GM21447 (cell line): ENCODE data around the gene STRBP.
"Not testable (repeated sequence)": the region's sequence is repeated elsewhere in the genome, so short reads cannot be mapped to it uniquely, and the experiment has no call there.

Experiments used
- ATAC-seq: cut with Tn5 transposase; IDR thresholded peaks from one replicate; pipeline ENCODE4 v1.9.1; 2021; ENCODE audit not compliant: unreplicated experiment

Gene STRBP

GRCh38 chr9:123283455-123283854 lies 15.1 kb upstream of the STRBP start:
- no peak for ATAC-seq

- ATAC-seq, result no peak
These were observed 14.6 kb upstream of the STRBP start for GRCh38 chr9:123283048-123283408.

GRCh38 chr9:123282362-123283047 lies 14.1 kb upstream of the STRBP start:
- no peak for ATAC-seq

- ATAC-seq, result no peak
These were observed 13.4 kb upstream of the STRBP start for GRCh38 chr9:123281659-123282350.

GRCh38 chr9:123278879-123279493 lies 10.6 kb upstream of the STRBP start:
- not testable (repeated sequence) for ATAC-seq

GRCh38 chr9:123278361-123278760 lies 10.0 kb upstream of the STRBP start:
- ATAC-seq, result no peak

GRCh38 chr9:123276551-123276950 lies 8.2 kb upstream of the STRBP start:
- ATAC-seq, result no peak

GRCh38 chr9:123271133-123271532 lies 2.7 kb upstream of the STRBP start:
- ATAC-seq, result not testable (repeated sequence)

GRCh38 chr9:123269281-123269680 lies 895 bp upstream of the STRBP start:
- no peak for ATAC-seq

GRCh38 chr9:123268199-123268464 lies 254 bp downstream of the STRBP start:
- ATAC-seq, result no peak

- no peak for ATAC-seq
These were observed 746 bp downstream of the STRBP start for GRCh38 chr9:123267481-123268198.

GRCh38 chr9:123266655-123267399 lies 1.6 kb downstream of the STRBP start:
- ATAC-seq, result no peak

GRCh38 chr9:123265833-123266232 lies 2.6 kb downstream of the STRBP start:
- ATAC-seq, result no peak

- no peak for ATAC-seq
These were observed 5.2 kb downstream of the STRBP start for GRCh38 chr9:123263227-123263626.

GRCh38 chr9:123262338-123262737 lies 6.0 kb downstream of the STRBP start:
- ATAC-seq, result no peak

GRCh38 chr9:123261006-123261677 lies 7.2 kb downstream of the STRBP start:
- no peak for ATAC-seq

- no peak for ATAC-seq
These were observed 8.0 kb downstream of the STRBP start for GRCh38 chr9:123260340-123260739.

GRCh38 chr9:123257276-123257675 lies 11.1 kb downstream of the STRBP start:
- ATAC-seq, result no peak

- ATAC-seq, result no peak
These were observed 12.7 kb downstream of the STRBP start for GRCh38 chr9:123255718-123256117.

GRCh38 chr9:123253204-123253603 lies 15.2 kb downstream of the STRBP start:
- no peak for ATAC-seq

- ATAC-seq, result no peak
These were observed 16.6 kb downstream of the STRBP start for GRCh38 chr9:123251741-123252140.
